NK-92 (cell line): ENCODE results near the gene NTSR1.

ENCODE experiments used
- DNase-seq: peaks from one replicate; lab custom pipeline; 2025; ENCODE audit not compliant: unreplicated experiment; lab: John Stamatoyannopoulos, UW

NTSR1 gene

GRCh38 chr20:62708591-62709536 lies at the start of gene NTSR1:
NTSR1 (plus strand) TSS chr20:62708836; CDS start chr20:62709208, 372 bp downstream.
- no peak for DNase-seq

- no peak for DNase-seq
Observed at GRCh38 chr20:62659488-62660239, 49.0 kb upstream of the NTSR1 start.

- DNase-seq = no peak
Observed at GRCh38 chr20:62660240-62660615, 48.4 kb upstream of the NTSR1 start.

- no peak for DNase-seq
Observed at GRCh38 chr20:62660768-62661167, 47.9 kb upstream of the NTSR1 start.

GRCh38 chr20:62661647-62662046 lies 47.0 kb upstream of the NTSR1 start:
- no peak for DNase-seq

- DNase-seq = no peak
Observed at GRCh38 chr20:62662422-62662821, 46.2 kb upstream of the NTSR1 start.

GRCh38 chr20:62663145-62664018 lies 45.3 kb upstream of the NTSR1 start:
- no peak for DNase-seq

- DNase-seq = no peak
Observed at GRCh38 chr20:62664019-62664971, 44.3 kb upstream of the NTSR1 start.

GRCh38 chr20:62665153-62665754 lies 43.4 kb upstream of the NTSR1 start:
- no peak for DNase-seq

GRCh38 chr20:62665826-62666735 lies 42.6 kb upstream of the NTSR1 start:
- no peak for DNase-seq

GRCh38 chr20:62666736-62667529 lies 41.7 kb upstream of the NTSR1 start:
- no peak for DNase-seq

- DNase-seq = no peak
Observed at GRCh38 chr20:62667530-62668440, 40.9 kb upstream of the NTSR1 start.

GRCh38 chr20:62668441-62669027 lies 40.1 kb upstream of the NTSR1 start:
- no peak for DNase-seq

GRCh38 chr20:62669249-62669648 lies 39.4 kb upstream of the NTSR1 start:
- no peak for DNase-seq

GRCh38 chr20:62670156-62670555 lies 38.5 kb upstream of the NTSR1 start:
- no peak for DNase-seq

GRCh38 chr20:62670998-62671397 lies 37.6 kb upstream of the NTSR1 start:
- no peak for DNase-seq
